AG10803 (cell line): ENCODE results near the gene MOB3C.

Source experiments
- DNase-seq: peaks from one replicate; pipeline ENCODE4 v3.0.0; 2010; ENCODE audit warnings: low read depth
- H3K4me3 ChIP-seq: 2 replicates; pipeline ENCODE4 v1.5.1; 2011; ENCODE audit warnings: mild to moderate bottlenecking, low read length, control low read depth
- CTCF ChIP-seq: conservative IDR thresholded peaks from 2 replicates; pipeline ENCODE4 v1.5.1; 2011; ENCODE audit warnings: mild to moderate bottlenecking, low read length, control low read depth, inconsistent platforms

MOB3C gene

GRCh38 chr1:46571691-46572225 is 44.9 kb downstream of the MOB3C start:
- TF ChIP-seq CTCF, result no peak
- no peak overlapping the region for H3K4me3 ChIP-seq
- no peak for DNase-seq

- peak; percentile 63 for DNase-seq
- no peak overlapping the region for H3K4me3 ChIP-seq
- no peak for TF ChIP-seq CTCF
Observed at GRCh38 chr1:46569884-46570725, 46.5 kb downstream of the MOB3C start.

GRCh38 chr1:46569116-46569515 is 47.5 kb downstream of the MOB3C start:
- no peak for DNase-seq
- H3K4me3 ChIP-seq, result no peak overlapping the region
- TF ChIP-seq CTCF, result no peak

- peak; percentile 29 for DNase-seq
- H3K4me3 ChIP-seq, result no peak overlapping the region
- no peak for TF ChIP-seq CTCF
Observed at GRCh38 chr1:46568461-46568891, 48.1 kb downstream of the MOB3C start.

GRCh38 chr1:46563341-46563740 is 53.3 kb downstream of the MOB3C start:
- DNase-seq, result no peak
- TF ChIP-seq CTCF, result no peak
- no peak overlapping the region for H3K4me3 ChIP-seq

- DNase-seq, result no peak
- no peak for TF ChIP-seq CTCF
- no peak overlapping the region for H3K4me3 ChIP-seq
Observed at GRCh38 chr1:46562498-46562897, 54.1 kb downstream of the MOB3C start.

DNA sequence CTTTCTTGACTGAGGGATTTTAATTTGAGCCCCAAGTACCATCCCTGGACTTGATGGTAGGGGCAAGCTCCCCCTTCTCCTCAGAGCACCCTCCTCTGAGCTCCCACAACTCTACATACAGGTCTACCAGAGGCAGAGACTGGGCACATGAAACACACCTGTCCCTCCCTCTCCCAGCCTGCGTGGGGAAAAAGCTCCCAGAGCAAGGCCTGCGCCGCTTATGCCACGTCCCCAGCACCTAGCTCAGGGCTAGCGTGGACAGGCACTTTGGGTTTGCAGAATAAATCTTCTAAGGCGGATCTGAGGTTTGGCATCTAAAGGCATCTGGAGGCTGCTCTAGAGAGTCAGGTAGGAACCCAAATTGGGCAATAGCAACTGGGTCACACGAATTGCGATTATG is 57.6 kb downstream of the MOB3C start:
- no peak overlapping the region for H3K4me3 ChIP-seq

More for the DNA sequence above, 57.6 kb downstream of the MOB3C start:
- TF ChIP-seq CTCF, result no peak
- no peak for DNase-seq
